Germinal center (tissue), 1 donor: ENCODE results near the gene TJP1.
"Not testable (repeated sequence)": the region's sequence is repeated elsewhere in the genome, so short reads cannot be mapped to it uniquely, and the experiment has no call there.

Experiments
- DNase-seq: peaks from one replicate; pipeline ENCODE4 v3.0.0; 2012; ENCODE audit warnings: mixed read lengths, low spot score

Gene TJP1

GRCh38 chr15:29681166-29681845, 141.0 kb downstream of the TJP1 start:
- no peak for DNase-seq

GRCh38 chr15:29680465-29681165, 141.7 kb downstream of the TJP1 start:
- DNase-seq = no peak

GRCh38 chr15:29678504-29679034, 143.7 kb downstream of the TJP1 start:
- no peak for DNase-seq

GRCh38 chr15:29677871-29678461, 144.3 kb downstream of the TJP1 start:
- DNase-seq = no peak

- no peak for DNase-seq
Measured at GRCh38 chr15:29677455-29677854, 144.8 kb downstream of the TJP1 start.

GRCh38 chr15:29676961-29677402, 145.3 kb downstream of the TJP1 start:
- no peak for DNase-seq

- not testable (repeated sequence) for DNase-seq
Measured at GRCh38 chr15:29676374-29676960, 145.8 kb downstream of the TJP1 start.

GRCh38 chr15:29675791-29676301, 146.4 kb downstream of the TJP1 start:
- no peak for DNase-seq

GRCh38 chr15:29674661-29675533, 147.4 kb downstream of the TJP1 start:
- DNase-seq = no peak

- no peak for DNase-seq
Measured at GRCh38 chr15:29672923-29673809, 149.1 kb downstream of the TJP1 start.

GRCh38 chr15:29672446-29672845, 149.8 kb downstream of the TJP1 start:
- DNase-seq = no peak

GRCh38 chr15:29672046-29672445, 150.2 kb downstream of the TJP1 start:
- DNase-seq = not testable (repeated sequence)

GRCh38 chr15:29670998-29671981, 151.0 kb downstream of the TJP1 start:
- DNase-seq = no peak

GRCh38 chr15:29670266-29670665, 152.0 kb downstream of the TJP1 start:
- DNase-seq = no peak

GRCh38 chr15:29669823-29670222, 152.4 kb downstream of the TJP1 start:
- no peak for DNase-seq

GRCh38 chr15:29668120-29668602, 154.1 kb downstream of the TJP1 start:
- DNase-seq = peak; percentile 57

- no peak for DNase-seq
Measured at GRCh38 chr15:29666241-29666640, 156.0 kb downstream of the TJP1 start.

- DNase-seq = no peak
Measured at GRCh38 chr15:29665444-29666003, 156.7 kb downstream of the TJP1 start.

GRCh38 chr15:29664406-29664805, 157.9 kb downstream of the TJP1 start:
- DNase-seq = no peak
